Endothelial cell of umbilical vein (primary cell): Measurements from ENCODE around the gene POU2AF1. TPM values are rescaled to one million over a fixed set of nuclear protein-coding genes. Genes with fewer than 3 reads are reported as not detected.

Experiments
- BruUV-seq: library from RNA; stranded (reverse); fragments of 400-500 nt; replicated peaks from 2 replicates; lab custom pipeline; 2021; lab: Mats Ljungman, UMichigan
- CTCF ChIA-PET: fragments of 300-600, 350-600 bp; sonication (Branson Sonifier 250); formaldehyde crosslinking; loops from one replicate; lab custom pipeline; 2021; ENCODE audit warnings: antibody characterized with exemption, inconsistent platforms; lab: Charles Lee
- POLR2A ChIA-PET: fragments of 300-600, 350-600 bp; sonication (Branson Sonifier 250); formaldehyde crosslinking; loops from one replicate; lab custom pipeline; 2021; ENCODE audit warnings: antibody characterized with exemption, inconsistent platforms; lab: Charles Lee
- DNase-seq: peaks from one replicate; pipeline ENCODE4 v3.0.0-alpha.2; 2011; ENCODE audit warnings: low read depth, low spot score
- FAIRE-seq: peaks from 2 replicates; lab custom pipeline; 2011; peaks lifted over from hg19 to GRCh38; lab: Jason Lieb, UNC
- H2AFZ ChIP-seq: 2 replicates; pipeline ENCODE4 v1.6.0; 2012; ENCODE audit warnings: low read depth, low read length, control low read depth, inconsistent platforms
- H3K27ac ChIP-seq: 2 replicates; pipeline ENCODE4 v1.5.1; 2011; ENCODE audit warnings: low read depth, mild to moderate bottlenecking, control low read depth, low read length, moderate library complexity; ENCODE audit not compliant: insufficient read depth
- H3K27me3 ChIP-seq, 2 experiments: 2 replicates each; pipeline versions ENCODE4 v1.6.0 to v1.6.1; 2011; ENCODE audit warnings: low read length in 2 of 2, mixed read lengths in 1 of 2; ENCODE audit not compliant: control insufficient read depth in 2 of 2, insufficient read depth in 2 of 2
- H3K36me3 ChIP-seq, 2 experiments: 2 replicates in 1 of 2; 3 replicates in 1 of 2; pipeline ENCODE4 v1.5.1; 2011; ENCODE audit warnings: low read length in 2 of 2, mild to moderate bottlenecking in 1 of 2, moderate library complexity in 1 of 2; ENCODE audit not compliant: control insufficient read depth in 2 of 2, insufficient read depth in 2 of 2; ENCODE audit errors: extremely low read depth in 1 of 2
- H3K4me1 ChIP-seq: 3 replicates; pipeline ENCODE4 v1.5.1; 2011; ENCODE audit warnings: mild to moderate bottlenecking, low read length; ENCODE audit not compliant: control insufficient read depth, insufficient read depth; ENCODE audit errors: extremely low read depth
- H3K4me2 ChIP-seq: 2 replicates; pipeline ENCODE4 v1.6.1; 2011; ENCODE audit warnings: low read length, control low read depth, mixed read lengths; ENCODE audit not compliant: insufficient read depth
- H3K4me3 ChIP-seq, 3 experiments: fragments of 200-600 bp in 1 of 3; sonication (generic), shearing (Covaris generic) in 1 of 3; replicated peaks in 1 of 3; 2 replicates each; pipeline ENCODE4 v1.5.1; 2011 to 2016; ENCODE audit warnings: control low read depth in 3 of 3, low read length in 3 of 3, mild to moderate bottlenecking in 2 of 3, inconsistent platforms in 1 of 3, low read depth in 1 of 3, moderate library complexity in 1 of 3; ENCODE audit not compliant: insufficient read depth in 1 of 3
- H3K79me2 ChIP-seq: 2 replicates; pipeline ENCODE4 v1.6.0; 2012; ENCODE audit warnings: low read length, inconsistent platforms; ENCODE audit not compliant: control insufficient read depth, insufficient read depth
- H3K9ac ChIP-seq: replicated peaks from 2 replicates; pipeline ENCODE3; 2011; ENCODE audit warnings: low read length, control low read depth; ENCODE audit not compliant: insufficient read depth; ENCODE audit errors: extremely low read depth
- H3K9me1 ChIP-seq: replicated peaks from 3 replicates; pipeline ENCODE4 v1.6.0; 2011; ENCODE audit warnings: mild to moderate bottlenecking, low read length; ENCODE audit not compliant: control insufficient read depth, insufficient read depth; ENCODE audit errors: extremely low read depth
- H3K9me3 ChIP-seq: replicated peaks from 2 replicates; pipeline ENCODE4 v1.5.1; 2012; ENCODE audit warnings: low read length, inconsistent platforms; ENCODE audit not compliant: control insufficient read depth, insufficient read depth
- H4K20me1 ChIP-seq: replicated peaks from 2 replicates; pipeline ENCODE3; 2011; ENCODE audit warnings: mild to moderate bottlenecking, low read length; ENCODE audit not compliant: control insufficient read depth, insufficient read depth; ENCODE audit errors: extremely low read depth
- EZH2 ChIP-seq: IDR thresholded peaks from 2 replicates; pipeline ENCODE4 v1.6.1; 2012; ENCODE audit warnings: borderline replicate concordance, low read depth, mild to moderate bottlenecking, moderate library complexity, low read length, inconsistent platforms; ENCODE audit not compliant: severe bottlenecking
- FOS ChIP-seq: IDR thresholded peaks from 2 replicates; pipeline ENCODE4 v1.6.1; 2011; ENCODE audit warnings: mild to moderate bottlenecking, low read length, moderate library complexity, borderline replicate concordance; ENCODE audit not compliant: insufficient read depth
- GATA2 ChIP-seq: IDR thresholded peaks from 2 replicates; pipeline ENCODE4 v1.7.0; 2011; ENCODE audit warnings: low read depth, mild to moderate bottlenecking, moderate library complexity, mixed read lengths, low read length; ENCODE audit not compliant: insufficient read length, insufficient read depth
- JUN ChIP-seq: IDR thresholded peaks from 2 replicates; pipeline ENCODE4 v1.6.1; 2011; ENCODE audit warnings: borderline replicate concordance, low read depth; ENCODE audit not compliant: insufficient read length, insufficient read depth
- MYC ChIP-seq: IDR thresholded peaks from one replicate; pipeline ENCODE4 v1.6.1; 2011; ENCODE audit warnings: mild to moderate bottlenecking, low read depth, low read length
- POLR2A ChIP-seq: IDR thresholded peaks from 2 replicates; pipeline ENCODE4 v1.6.1; 2012; ENCODE audit warnings: low read depth, mild to moderate bottlenecking, control low read depth, low read length
- POLR2AphosphoS5 ChIP-seq: IDR thresholded peaks from 2 replicates; pipeline ENCODE4 v1.6.1; 2012; ENCODE audit warnings: low read depth, mild to moderate bottlenecking, control low read depth, low read length, moderate library complexity; ENCODE audit not compliant: insufficient read depth
- dilution Hi-C: fragments of 300-500 bp; cut with MboI; formaldehyde crosslinking; loops from one replicate; pipeline ENCODE4 v1.15.0; 2019; ENCODE audit warnings: low sequenced_read_pairs; ENCODE audit not compliant: extremely low pct_ligation_motif_present
- intact Hi-C: fragments of 100-400 bp; cut with micrococcal nuclease; formaldehyde crosslinking; loops from one replicate; pipeline ENCODE4 v1.10.0; 2022
- polyA plus RNA-seq, 4 experiments: library from polyadenylated mRNA; depleted of rRNA in 3 of 4; stranded (reverse) in 3 of 4; unstranded in 1 of 4; fragments of >200 nt; gene quantifications; 2 replicates each; pipeline versions ENCODE4 v1.2.1 to v1.2.3, GENCODE V29; 2011 to 2012; ENCODE audit warnings: missing spikeins in 1 of 4
- total RNA-seq: library from RNA; stranded (reverse); gene quantifications from 2 replicates; pipeline ENCODE4 v1.2.3, GENCODE V29; 2021
- TF ChIP-seq, protein P1 (sequence below), 2 donors: IDR thresholded peaks; 1 replicate in 1 of 2; 2 replicates in 1 of 2; pipeline ENCODE4 v1.5.1; 2011; ENCODE audit warnings: low read length in 2 of 2, mild to moderate bottlenecking in 2 of 2, moderate library complexity in 2 of 2, control low read depth in 1 of 2, inconsistent platforms in 1 of 2, low read depth in 1 of 2; ENCODE audit not compliant: insufficient read depth in 1 of 2; ENCODE audit errors: extremely low read depth in 1 of 2
- TF ChIP-seq, protein P2 (sequence below): IDR thresholded peaks from 2 replicates; pipeline ENCODE4 v1.6.1; 2011; ENCODE audit not compliant: insufficient read depth, insufficient read length

The POU2AF1 gene
- total and polyA plus RNA-seq, 2 donors (not counting 3 experiments of a cell fraction or from before 2014, with no cell fraction given) = not detected

DNA sequence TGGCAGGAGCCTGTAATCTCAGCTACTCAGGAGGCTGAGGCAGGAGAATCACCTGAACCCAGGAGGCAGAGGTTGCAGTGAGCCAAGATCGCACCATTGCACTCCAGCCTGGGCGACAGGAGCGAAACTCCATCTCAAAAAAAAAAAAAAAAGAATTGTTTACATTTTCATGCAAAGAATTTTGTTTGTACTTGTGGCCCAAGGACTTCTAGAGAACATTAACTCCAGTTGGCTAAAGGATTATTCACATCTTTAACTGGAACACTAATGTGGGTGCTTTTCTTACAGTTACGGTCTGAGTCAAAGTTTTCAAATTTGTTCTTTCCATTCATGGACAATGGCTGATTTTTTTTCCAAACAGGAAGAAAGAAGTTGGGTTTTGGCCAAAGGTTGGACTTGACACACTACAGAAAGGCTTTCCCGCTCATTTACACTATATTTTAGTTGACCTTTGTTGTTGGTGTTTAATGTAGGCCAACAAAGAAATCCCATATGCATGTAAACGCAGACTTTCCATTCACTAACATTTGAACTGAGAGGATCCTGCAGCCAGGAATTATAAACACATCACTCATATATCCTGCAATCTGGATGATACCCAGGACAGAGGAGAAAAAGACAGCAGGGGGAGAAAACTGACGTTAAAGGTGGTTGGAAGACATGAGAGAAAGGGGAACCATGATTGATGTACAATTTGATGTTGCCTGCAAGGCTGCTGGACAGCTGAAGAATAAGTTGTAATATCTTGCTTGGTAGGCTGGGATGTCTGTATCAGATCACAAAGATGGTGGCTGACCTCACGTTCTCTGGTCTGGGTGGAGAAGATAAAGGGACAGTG is 13.1 kb downstream of the POU2AF1 start:
- Histone ChIP-seq H2AFZ (no peak overlapping the region), H3K4me2 (no peak overlapping the region), H3K4me3 (no peak overlapping the region), H4K20me1 (no peaks in the 10 kb centered on the region), H3K9me3 (no peaks in the 10 kb centered on the region), H3K9me1 (no peaks in the 10 kb centered on the region), H3K4me1 (no peaks in the 10 kb centered on the region), H3K79me2 (no peaks in the 10 kb centered on the region), H3K36me3 (no peaks in the 10 kb centered on the region), H3K27me3 (no peaks in the 10 kb centered on the region), H3K9ac (no peak overlapping the region), H3K27ac (no peak overlapping the region)
- ChIA-PET POLR2A (no interaction called here), CTCF (no interaction called here)
- dilution Hi-C loops = no loop called here
- DNase-seq (no peak), FAIRE-seq (no peak)
- BruUV-seq = no TSS peak
- no peak for TF ChIP-seq MYC
- no peak for TF ChIP-seq EZH2
- TF ChIP-seq, protein P1, sequence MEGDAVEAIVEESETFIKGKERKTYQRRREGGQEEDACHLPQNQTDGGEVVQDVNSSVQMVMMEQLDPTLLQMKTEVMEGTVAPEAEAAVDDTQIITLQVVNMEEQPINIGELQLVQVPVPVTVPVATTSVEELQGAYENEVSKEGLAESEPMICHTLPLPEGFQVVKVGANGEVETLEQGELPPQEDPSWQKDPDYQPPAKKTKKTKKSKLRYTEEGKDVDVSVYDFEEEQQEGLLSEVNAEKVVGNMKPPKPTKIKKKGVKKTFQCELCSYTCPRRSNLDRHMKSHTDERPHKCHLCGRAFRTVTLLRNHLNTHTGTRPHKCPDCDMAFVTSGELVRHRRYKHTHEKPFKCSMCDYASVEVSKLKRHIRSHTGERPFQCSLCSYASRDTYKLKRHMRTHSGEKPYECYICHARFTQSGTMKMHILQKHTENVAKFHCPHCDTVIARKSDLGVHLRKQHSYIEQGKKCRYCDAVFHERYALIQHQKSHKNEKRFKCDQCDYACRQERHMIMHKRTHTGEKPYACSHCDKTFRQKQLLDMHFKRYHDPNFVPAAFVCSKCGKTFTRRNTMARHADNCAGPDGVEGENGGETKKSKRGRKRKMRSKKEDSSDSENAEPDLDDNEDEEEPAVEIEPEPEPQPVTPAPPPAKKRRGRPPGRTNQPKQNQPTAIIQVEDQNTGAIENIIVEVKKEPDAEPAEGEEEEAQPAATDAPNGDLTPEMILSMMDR (IDR thresholded peaks at IDR 0.05; ENCODE audit: extremely low read depth in 1 of 2, insufficient read depth in 1 of 2, low read depth in 1 of 2, low read length in 2 of 2) = no peak
- no peak for TF ChIP-seq JUN
- no peak for TF ChIP-seq POLR2AphosphoS5
- TF ChIP-seq, protein P2, sequence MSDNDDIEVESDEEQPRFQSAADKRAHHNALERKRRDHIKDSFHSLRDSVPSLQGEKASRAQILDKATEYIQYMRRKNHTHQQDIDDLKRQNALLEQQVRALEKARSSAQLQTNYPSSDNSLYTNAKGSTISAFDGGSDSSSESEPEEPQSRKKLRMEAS = no peak
- TF ChIP-seq POLR2A = no peak
- TF ChIP-seq GATA2 = no peak
- no peak for TF ChIP-seq FOS
- intact Hi-C loops = no loop called here
